Measurements from ENCODE around the gene ATG10. TPM values are rescaled to one million over a fixed set of nuclear protein-coding genes. Genes with fewer than 3 reads are reported as not detected.
"Not testable (repeated sequence)": the region's sequence is repeated elsewhere in the genome, so short reads cannot be mapped to it uniquely, and the experiment has no call there.

The ATG10 gene
- total RNA-seq = 10 to 100 TPM in 3 of 8 experiments, 1 to 10 TPM in 5; 4.5 to 15.9 (median 7.8) TPM

GRCh38 chr5:81971712-81972491 lies at the start of gene ATG10:
ATG10 (plus strand) TSS chr5:81972023; CDS start chr5:81987571, 15,548 bp downstream.
- Histone ChIP-seq H3K27ac (peak within 1 kb of the TSS; percentile 94), H3K4me3 (peak within 1 kb of the TSS; percentile 38 to 74 (median 45)), H3K4me1 (replicated peaks in 1 of 2) (peaks cover 4 to 8% of the 10 kb centered on the region in 2 donors)
- peak; percentile 92 to 98 (median 95) for ATAC-seq (replicated peaks in 6 of 8)
- WGBS, 10 experiments = no CpG with 5 or more reads among the region's 77 CpGs
- in situ Hi-C loops (cut with MboI; ENCODE audit: low pct_unique_long_range_greater_than_20kb in 2 of 9, low sequenced_read_pairs in 9 of 9, unreplicated experiment in 9 of 9) = loop anchor here in 1 of 9 experiments (25.0 kb wide), 1 partner anchor 210 kb away; the partner anchor contains the start of gene SSBP2

- 48 to 100% (median 76%) methylated on average over 2 to 4 of the region's 4 CpGs; no CpG with 5 or more reads in 2 of the 10 experiments for WGBS, 10 experiments
- H3K27ac ChIP-seq = no peak overlapping the region
- H3K4me3 ChIP-seq = no peak overlapping the region
- in situ Hi-C loops (cut with MboI; ENCODE audit: low pct_unique_long_range_greater_than_20kb in 2 of 9, low sequenced_read_pairs in 9 of 9, unreplicated experiment in 9 of 9) = no loop called here
- peaks cover 0 to 2% of the 10 kb centered on the region in 2 donors for H3K4me1 ChIP-seq (replicated peaks in 1 of 2)
- ATAC-seq (replicated peaks in 6 of 8) = peak in 1 of 8 experiments; percentile 70
Observed at GRCh38 chr5:81922854-81923279, 49.0 kb upstream of the ATG10 start.

GRCh38 chr5:81924442-81924841 lies 47.4 kb upstream of the ATG10 start:
- Histone ChIP-seq H3K4me3 (no peak overlapping the region), H3K27ac (no peak overlapping the region), H3K4me1 (replicated peaks in 1 of 2) (peaks cover 0 to 2% of the 10 kb centered on the region in 2 donors)
- ATAC-seq (replicated peaks in 6 of 8) = peak in 3 of 8 experiments; percentile 33 to 61 (median 45)
- 20 to 100% (median 60%) methylated on average over 1 to 4 of the region's 4 CpGs; no CpG with 5 or more reads in 1 of the 10 experiments for WGBS, 10 experiments
- in situ Hi-C loops (cut with MboI; ENCODE audit: low pct_unique_long_range_greater_than_20kb in 2 of 9, low sequenced_read_pairs in 9 of 9, unreplicated experiment in 9 of 9) = no loop called here

DNA sequence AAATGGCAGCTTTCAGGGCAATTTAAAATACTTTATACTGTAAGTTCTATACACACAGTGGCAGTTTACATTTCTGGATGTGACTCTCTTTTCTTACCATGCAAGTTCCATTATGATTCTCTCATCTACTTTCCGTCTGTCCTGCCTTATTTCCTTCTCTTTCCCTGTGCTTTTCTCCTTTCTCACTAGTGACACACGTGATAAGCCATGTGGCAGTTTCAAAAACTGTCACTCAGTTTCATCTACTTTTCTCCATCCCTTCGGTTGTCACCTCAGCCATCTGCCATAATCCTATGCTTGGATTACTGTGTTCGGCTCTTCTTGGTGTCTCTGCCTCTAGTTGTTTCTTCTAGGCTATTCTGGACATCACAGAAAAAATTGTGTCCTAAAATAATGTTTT lies 46.8 kb upstream of the ATG10 start:
- in situ Hi-C loops (cut with MboI; ENCODE audit: low pct_unique_long_range_greater_than_20kb in 2 of 9, low sequenced_read_pairs in 9 of 9, unreplicated experiment in 9 of 9) = no loop called here
- Histone ChIP-seq H3K4me1 (replicated peaks in 1 of 2) (peaks cover 0 to 2% of the 10 kb centered on the region in 2 donors), H3K27ac (no peak overlapping the region), H3K4me3 (no peak overlapping the region)
- WGBS, 10 experiments = 42 to 100% (median 85%) methylated on average over 1 to 4 of the region's 4 CpGs
- no peak for ATAC-seq (replicated peaks in 6 of 8)

DNA sequence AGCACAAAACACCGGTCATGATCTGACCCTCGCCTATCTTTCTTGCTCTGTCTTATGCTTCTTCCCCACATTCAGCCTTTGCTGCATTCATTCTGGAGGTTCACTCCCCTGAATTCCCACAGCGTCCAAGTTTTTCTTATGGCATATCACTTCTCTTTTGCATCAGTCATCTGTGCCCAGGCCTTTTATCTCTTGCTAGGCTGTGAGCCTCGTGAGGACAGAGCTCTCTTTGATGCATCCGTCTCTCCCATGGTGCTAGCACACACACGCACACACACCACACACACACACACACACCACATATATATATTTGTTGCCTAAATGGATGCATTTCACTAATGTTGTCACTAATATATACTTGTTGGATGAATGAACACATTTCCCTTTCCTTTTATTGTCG lies 45.8 kb upstream of the ATG10 start:
- in situ Hi-C loops (cut with MboI; ENCODE audit: low pct_unique_long_range_greater_than_20kb in 2 of 9, low sequenced_read_pairs in 9 of 9, unreplicated experiment in 9 of 9) = no loop called here
- Histone ChIP-seq H3K4me3 (no peak overlapping the region), H3K27ac (no peak overlapping the region), H3K4me1 (replicated peaks in 1 of 2) (peaks cover 0 to 2% of the 10 kb centered on the region in 2 donors)
- 43 to 100% (median 75%) methylated on average over 2 to 7 of the region's 7 CpGs; no CpG with 5 or more reads in 1 of the 10 experiments for WGBS, 10 experiments
- no peak for ATAC-seq (replicated peaks in 6 of 8)

- no peak overlapping the region for H3K27ac ChIP-seq
- in situ Hi-C loops (cut with MboI; ENCODE audit: low pct_unique_long_range_greater_than_20kb in 2 of 9, low sequenced_read_pairs in 9 of 9, unreplicated experiment in 9 of 9) = no loop called here
- no peaks in the 10 kb centered on the region for H3K4me1 ChIP-seq (replicated peaks in 1 of 2)
- WGBS, 10 experiments = 33 to 100% (median 94%) methylated on average over 1 of the region's 1 CpG; no CpG with 5 or more reads in 4 of the 10 experiments
- no peak overlapping the region for H3K4me3 ChIP-seq
- ATAC-seq (replicated peaks in 6 of 8) = no peak
Observed at GRCh38 chr5:81936066-81936465, 35.8 kb upstream of the ATG10 start.

DNA sequence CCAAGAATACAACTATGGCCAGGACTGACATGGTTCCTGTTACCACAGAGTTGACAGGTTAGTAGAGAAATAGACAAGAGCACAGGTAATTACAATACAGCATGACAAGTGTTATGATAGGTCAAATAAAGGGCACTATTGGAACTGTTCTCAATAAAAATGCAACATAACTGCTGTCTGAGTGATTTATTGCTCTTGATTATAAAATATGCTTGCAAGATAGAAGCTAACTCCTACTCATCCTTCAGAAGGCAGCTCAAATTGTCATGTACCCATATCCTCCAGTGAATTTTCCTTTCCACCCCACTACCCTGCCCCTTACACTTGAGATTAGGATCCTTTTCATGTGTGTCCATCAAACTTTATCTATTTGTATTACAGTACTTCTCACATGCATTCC lies 35.1 kb upstream of the ATG10 start:
- ATAC-seq (replicated peaks in 6 of 8) = no peak
- H3K4me3 ChIP-seq = no peak overlapping the region
- in situ Hi-C loops (cut with MboI; ENCODE audit: low pct_unique_long_range_greater_than_20kb in 2 of 9, low sequenced_read_pairs in 9 of 9, unreplicated experiment in 9 of 9) = no loop called here
- no peak overlapping the region for H3K27ac ChIP-seq
- H3K4me1 ChIP-seq (replicated peaks in 1 of 2) = no peaks in the 10 kb centered on the region

GRCh38 chr5:81942746-81943145 lies 29.1 kb upstream of the ATG10 start:
- Histone ChIP-seq H3K27ac (no peak overlapping the region), H3K4me3 (no peak overlapping the region), H3K4me1 (replicated peaks in 1 of 2) (no peaks in the 10 kb centered on the region)
- no peak for ATAC-seq (replicated peaks in 6 of 8)
- in situ Hi-C loops (cut with MboI; ENCODE audit: low pct_unique_long_range_greater_than_20kb in 2 of 9, low sequenced_read_pairs in 9 of 9, unreplicated experiment in 9 of 9) = no loop called here
- 22 to 100% (median 87%) methylated on average over 1 of the region's 1 CpG for WGBS, 10 experiments

DNA sequence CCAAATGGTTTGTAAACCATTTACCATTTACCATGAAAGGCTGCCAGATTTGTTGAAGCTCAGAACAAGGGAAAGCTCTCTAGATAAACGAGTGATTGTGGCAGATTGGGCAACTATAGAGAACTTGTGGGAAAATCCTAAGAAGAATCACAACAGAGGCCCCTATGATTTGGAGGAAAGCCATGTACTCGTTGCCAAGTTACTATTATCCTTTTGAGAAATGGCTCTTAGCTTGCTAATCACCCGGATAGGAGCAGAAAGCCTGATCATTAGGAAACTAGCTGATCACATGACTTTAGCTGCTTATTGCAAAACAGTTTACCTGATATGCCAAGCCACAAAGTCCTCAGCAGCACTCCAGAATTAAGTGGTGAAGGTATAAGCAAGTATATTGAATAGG lies 23.5 kb upstream of the ATG10 start:
- H3K27ac ChIP-seq = no peak overlapping the region
- no peak overlapping the region for H3K4me3 ChIP-seq
- in situ Hi-C loops (cut with MboI; ENCODE audit: low pct_unique_long_range_greater_than_20kb in 2 of 9, low sequenced_read_pairs in 9 of 9, unreplicated experiment in 9 of 9) = no loop called here
- no peak for ATAC-seq (replicated peaks in 6 of 8)
- 0 to 86% (median 70%) methylated on average over 1 to 3 of the region's 3 CpGs; no CpG with 5 or more reads in 2 of the 10 experiments for WGBS, 10 experiments
- H3K4me1 ChIP-seq (replicated peaks in 1 of 2) = no peaks in the 10 kb centered on the region

GRCh38 chr5:81949462-81949861 lies 22.4 kb upstream of the ATG10 start:
- Histone ChIP-seq H3K4me1 (replicated peaks in 1 of 2) (no peaks in the 10 kb centered on the region), H3K27ac (no peak overlapping the region), H3K4me3 (no peak overlapping the region)
- ATAC-seq (replicated peaks in 6 of 8) = no peak
- WGBS, 10 experiments = 23 to 92% (median 83%) methylated on average over 1 to 3 of the region's 3 CpGs; no CpG with 5 or more reads in 3 of the 10 experiments
- in situ Hi-C loops (cut with MboI; ENCODE audit: low pct_unique_long_range_greater_than_20kb in 2 of 9, low sequenced_read_pairs in 9 of 9, unreplicated experiment in 9 of 9) = no loop called here

DNA sequence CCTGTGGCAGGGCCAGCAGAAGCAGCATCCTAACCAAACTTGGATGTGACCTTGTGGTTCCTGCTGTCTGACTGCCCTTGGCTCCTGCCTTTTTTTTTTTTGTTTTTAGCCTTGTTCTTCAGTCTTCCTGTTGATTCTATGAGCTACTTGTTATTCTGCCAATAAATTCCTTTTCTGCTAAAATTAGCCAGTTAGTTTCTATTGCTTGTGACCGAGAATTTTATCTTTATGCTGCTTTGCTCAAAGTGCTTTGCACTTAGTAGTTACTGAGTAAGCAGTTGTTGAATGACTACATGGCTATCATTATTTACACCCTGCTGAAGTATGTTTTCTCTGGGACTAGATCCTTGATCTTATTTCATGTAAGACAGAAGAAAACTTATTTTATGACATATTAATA lies 20.8 kb upstream of the ATG10 start:
- 0 to 100% (median 77%) methylated on average over 1 of the region's 1 CpG; no CpG with 5 or more reads in 2 of the 10 experiments for WGBS, 10 experiments
- no peak overlapping the region for H3K4me3 ChIP-seq
- no peaks in the 10 kb centered on the region for H3K4me1 ChIP-seq (replicated peaks in 1 of 2)
- in situ Hi-C loops (cut with MboI; ENCODE audit: low pct_unique_long_range_greater_than_20kb in 2 of 9, low sequenced_read_pairs in 9 of 9, unreplicated experiment in 9 of 9) = loop anchor here in 1 of 9 experiments (25.0 kb wide), 1 partner anchor 189 kb away; the partner anchor contains the start of gene SSBP2
- no peak overlapping the region for H3K27ac ChIP-seq
- no peak for ATAC-seq (replicated peaks in 6 of 8)

DNA sequence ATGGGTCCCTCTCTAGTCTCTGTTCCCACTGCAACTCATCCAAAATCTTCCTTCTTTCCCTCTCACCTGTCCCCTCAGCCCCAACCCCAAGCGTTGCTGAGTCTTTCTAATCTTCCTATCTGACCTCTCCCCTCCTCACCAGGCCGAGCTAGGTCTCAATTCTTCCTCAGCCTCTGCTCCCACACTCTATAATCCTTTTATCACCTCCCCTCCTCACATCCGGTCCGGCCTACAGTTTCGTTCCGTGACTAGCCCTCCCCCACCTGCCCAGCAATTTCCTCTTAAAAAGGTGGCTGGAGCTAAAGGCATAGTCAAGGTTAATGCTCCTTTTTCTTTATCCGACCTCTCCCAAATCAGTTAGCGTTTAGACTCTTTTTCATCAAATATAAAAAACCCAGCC lies 17.0 kb upstream of the ATG10 start:
- not testable (repeated sequence) for H3K27ac ChIP-seq; H3K4me1 ChIP-seq (replicated peaks in 1 of 2); H3K4me3 ChIP-seq; ATAC-seq (replicated peaks in 6 of 8)
- in situ Hi-C loops (cut with MboI; ENCODE audit: low pct_unique_long_range_greater_than_20kb in 2 of 9, low sequenced_read_pairs in 9 of 9, unreplicated experiment in 9 of 9) = loop anchor here in 1 of 9 experiments (25.0 kb wide), 1 partner anchor 192 kb away; the partner anchor contains the start of gene SSBP2
- WGBS, 10 experiments = 6 to 100% (median 91%) methylated on average over 1 to 4 of the region's 8 CpGs; no CpG with 5 or more reads in 6 of the 10 experiments

DNA sequence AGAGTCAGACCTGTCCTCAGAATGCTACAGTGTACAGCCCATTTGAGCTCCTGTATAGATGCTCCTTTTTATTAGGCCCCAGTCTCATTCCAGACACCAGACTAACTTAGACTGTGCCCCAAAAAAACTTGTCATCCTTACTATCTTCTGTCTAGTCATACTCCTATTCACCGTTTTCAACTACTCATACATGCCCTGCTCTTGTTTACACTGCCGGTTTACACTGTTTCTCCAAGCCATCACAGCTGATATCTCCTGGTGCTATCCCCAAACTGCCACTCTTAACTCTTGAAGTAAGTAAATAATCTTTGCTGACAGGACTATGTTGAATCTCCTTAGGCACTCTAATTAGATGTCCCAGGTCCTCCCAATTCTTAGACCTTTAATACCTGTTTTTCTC lies 13.7 kb upstream of the ATG10 start:
- H3K27ac ChIP-seq; ATAC-seq (replicated peaks in 6 of 8); H3K4me1 ChIP-seq (replicated peaks in 1 of 2); H3K4me3 ChIP-seq: not testable (repeated sequence)
- in situ Hi-C loops (cut with MboI; ENCODE audit: low pct_unique_long_range_greater_than_20kb in 2 of 9, low sequenced_read_pairs in 9 of 9, unreplicated experiment in 9 of 9) = loop anchor here in 1 of 9 experiments (25.0 kb wide), 1 partner anchor 196 kb away; the partner anchor contains the start of gene SSBP2
- no CpG with 5 or more reads among the region's 2 CpGs for WGBS, 10 experiments

All from motor neuron (in vitro differentiated cells).